Dendritic cell treated with granulocyte-macrophage colony-stimulating factor and Interleukin-4, amounts not matched to agents 40 ng/mL and 50 ng/mL, for 4 days (primary cell): Measurements from ENCODE around the gene SOCS7.
"Not testable (repeated sequence)": the region's sequence is repeated elsewhere in the genome, so short reads cannot be mapped to it uniquely, and the experiment has no call there.

Source experiments
- H3K27ac Mint-ChIP-seq: one replicate; pipeline ENCODE4 v1.8.0; 2022; ENCODE audit warnings: mild to moderate bottlenecking, mixed read lengths
- H3K27me3 Mint-ChIP-seq: one replicate; pipeline ENCODE4 v1.8.0; 2022; ENCODE audit warnings: mild to moderate bottlenecking, mixed read lengths
- H3K36me3 Mint-ChIP-seq: one replicate; pipeline ENCODE4 v1.8.0; 2022; ENCODE audit warnings: low read depth, mixed read lengths
- H3K4me1 Mint-ChIP-seq: one replicate; pipeline ENCODE4 v1.8.0; 2022; ENCODE audit warnings: low read depth, mixed read lengths
- H3K4me3 Mint-ChIP-seq: one replicate; pipeline ENCODE4 v1.8.0; 2022; ENCODE audit warnings: mild to moderate bottlenecking, moderate library complexity, mixed read lengths
- H3K9me3 Mint-ChIP-seq: one replicate; pipeline ENCODE4 v1.8.0; 2022; ENCODE audit warnings: mixed read lengths
- intact Hi-C: fragments of 100-400 bp; cut with micrococcal nuclease; formaldehyde crosslinking; loops from one replicate; pipeline ENCODE4 v1.15.0; 2022

The SOCS7 gene

GRCh38 chr17:38425744-38426143 is 74.1 kb downstream of the SOCS7 start:
- Mint-ChIP-seq H3K36me3 (no peaks in the 10 kb centered on the region), H3K27me3 (peaks cover 69% of the 10 kb centered on the region), H3K4me1 (peaks cover 50% of the 10 kb centered on the region), H3K27ac (no peak overlapping the region), H3K9me3 (no peaks in the 10 kb centered on the region), H3K4me3 (no peak overlapping the region)
- intact Hi-C loops = loop anchor here (10.0 kb wide), 1 partner anchor 239 kb away; no protein-coding TSS in a partner anchor

- Mint-ChIP-seq H3K27me3 (peaks cover 65% of the 10 kb centered on the region), H3K27ac (no peak overlapping the region), H3K9me3 (no peaks in the 10 kb centered on the region), H3K4me3 (no peak overlapping the region), H3K4me1 (peaks cover 50% of the 10 kb centered on the region), H3K36me3 (no peaks in the 10 kb centered on the region)
- intact Hi-C loops = loop anchor here (10.0 kb wide), 1 partner anchor 238 kb away; no protein-coding TSS in a partner anchor
Measured at GRCh38 chr17:38426441-38426840, 74.8 kb downstream of the SOCS7 start.

DNA sequence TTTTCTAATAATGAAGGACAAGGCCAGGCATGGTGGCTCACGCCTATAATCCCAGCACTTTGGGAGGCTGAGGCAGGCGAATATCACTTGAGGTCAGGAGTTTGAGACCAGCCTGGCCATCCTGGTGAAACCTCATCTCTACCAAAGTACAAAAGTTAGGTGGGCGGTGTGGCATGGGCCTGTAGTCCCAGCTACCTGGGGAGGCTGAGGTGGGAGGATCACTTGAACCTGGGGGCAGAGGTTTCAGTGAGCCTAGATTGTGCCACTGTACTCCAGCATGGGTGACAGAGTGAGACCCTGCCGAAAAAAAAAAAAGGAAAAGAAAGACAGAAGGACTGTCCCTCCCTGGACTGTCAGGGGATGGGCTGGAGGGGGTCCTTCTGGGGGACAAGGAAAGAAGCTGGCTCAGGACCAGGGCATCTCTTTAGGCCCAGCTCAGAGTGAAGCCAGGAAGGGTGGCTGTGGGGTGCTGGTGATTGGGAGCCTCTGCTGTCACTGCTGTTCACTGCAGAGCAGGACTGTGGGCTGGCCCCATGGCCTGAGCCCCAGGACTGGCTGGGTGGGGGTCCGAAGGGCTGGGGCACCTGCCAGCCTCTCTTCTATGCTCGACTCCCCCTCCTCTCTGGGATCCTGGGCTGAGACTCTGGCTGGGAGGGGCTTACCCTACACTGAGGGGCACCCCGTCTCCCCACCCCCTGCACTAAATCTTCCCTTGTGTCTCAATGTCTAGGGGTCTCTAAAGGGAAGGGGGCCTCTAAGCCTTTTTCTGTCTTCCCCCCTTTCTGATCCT is 75.7 kb downstream of the SOCS7 start:
- no peaks in the 10 kb centered on the region for H3K36me3 Mint-ChIP-seq
- peaks cover 50% of the 10 kb centered on the region for H3K4me1 Mint-ChIP-seq
- peaks cover 57% of the 10 kb centered on the region for H3K27me3 Mint-ChIP-seq
- peak overlapping the region; percentile 42 for H3K27ac Mint-ChIP-seq
- no peaks in the 10 kb centered on the region for H3K9me3 Mint-ChIP-seq
- peak overlapping the region; percentile 71 for H3K4me3 Mint-ChIP-seq
- intact Hi-C loops = loop anchor here (10.0 kb wide), 1 partner anchor 237 kb away; no protein-coding TSS in a partner anchor

DNA sequence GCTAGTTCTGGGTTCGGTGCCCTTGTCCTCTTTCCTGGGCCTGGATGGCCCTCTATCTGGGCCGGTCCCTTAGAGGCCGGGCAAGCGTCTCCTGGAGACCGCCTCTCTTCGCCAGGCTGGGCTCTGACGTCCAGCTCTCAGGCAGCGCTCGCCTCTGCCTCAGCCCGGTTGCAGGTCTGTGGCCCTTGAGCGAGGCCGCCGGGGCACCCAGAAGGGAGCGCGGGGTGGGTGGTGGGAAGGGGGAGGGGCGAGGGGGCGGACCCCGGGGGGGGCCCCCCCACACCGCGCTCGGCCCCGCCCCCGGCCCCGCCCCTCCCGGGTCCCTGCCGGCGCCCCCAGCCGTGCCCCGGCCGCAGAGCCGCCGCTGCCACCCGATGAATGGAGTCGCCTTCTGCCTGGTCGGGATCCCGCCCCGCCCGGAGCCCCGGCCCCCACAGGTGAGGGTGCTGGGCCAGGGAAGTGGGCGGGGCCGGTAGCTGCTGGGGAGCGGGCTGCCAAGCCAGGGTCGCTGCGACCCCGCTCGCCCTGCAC is 76.5 kb downstream of the SOCS7 start, which contains the start of gene ARHGAP23:
TSS of gene ARHGAP23 (plus strand) at position 353 of the 531 bp plus-strand sequence. CDS start at position 375, 22 bp downstream.
- Mint-ChIP-seq H3K9me3 (no peaks in the 10 kb centered on the region), H3K27ac (peak within 1 kb of the TSS; percentile 42), H3K36me3 (no peaks in the 10 kb centered on the region), H3K27me3 (peaks cover 49% of the 10 kb centered on the region), H3K4me3 (peak within 1 kb of the TSS; percentile 71), H3K4me1 (peaks cover 50% of the 10 kb centered on the region)
- intact Hi-C loops = loop anchor here (10.0 kb wide), 1 partner anchor 237 kb away; no protein-coding TSS in a partner anchor

DNA sequence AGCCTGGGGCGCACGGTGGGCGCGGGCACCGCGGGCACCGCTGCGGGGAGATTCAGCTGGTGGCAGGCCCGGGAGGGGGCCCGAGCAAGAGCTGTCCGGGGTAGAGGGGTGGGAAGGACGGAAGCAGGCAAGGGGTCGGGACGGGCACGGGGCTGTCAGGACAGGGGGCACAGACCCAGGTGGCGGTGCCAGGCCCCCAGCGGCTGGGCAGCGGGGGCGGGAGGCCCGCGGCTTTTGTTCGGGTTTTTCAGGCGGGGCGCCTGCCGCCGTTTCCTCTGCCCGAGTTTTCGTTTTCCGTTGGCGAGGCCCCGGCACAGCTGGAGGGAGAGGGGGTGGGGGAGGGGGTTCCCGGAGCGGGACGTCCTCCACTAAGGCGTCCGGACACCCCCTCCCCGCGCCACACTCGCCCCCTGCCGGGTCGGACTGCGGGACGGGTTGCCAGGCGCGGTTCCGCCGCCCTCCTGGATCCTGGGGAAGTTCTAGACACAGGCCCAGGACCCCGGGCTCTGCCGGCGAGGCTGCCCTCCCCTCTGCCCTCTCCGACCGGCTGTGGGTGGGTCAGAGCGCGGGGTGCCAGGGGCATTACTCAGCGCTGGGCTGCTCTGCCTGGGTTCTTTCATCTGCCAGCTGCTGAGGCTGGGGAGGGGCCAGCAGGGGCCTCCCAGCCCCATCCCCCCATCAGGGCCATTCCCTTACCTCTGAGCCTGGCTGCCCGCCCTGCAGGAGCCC is 77.2 kb downstream of the SOCS7 start:
- Mint-ChIP-seq H3K4me1 (peaks cover 50% of the 10 kb centered on the region), H3K4me3 (peak overlapping the region; percentile 63)
- intact Hi-C loops = loop anchor here (10.0 kb wide), 1 partner anchor 236 kb away; no protein-coding TSS in a partner anchor

DNA sequence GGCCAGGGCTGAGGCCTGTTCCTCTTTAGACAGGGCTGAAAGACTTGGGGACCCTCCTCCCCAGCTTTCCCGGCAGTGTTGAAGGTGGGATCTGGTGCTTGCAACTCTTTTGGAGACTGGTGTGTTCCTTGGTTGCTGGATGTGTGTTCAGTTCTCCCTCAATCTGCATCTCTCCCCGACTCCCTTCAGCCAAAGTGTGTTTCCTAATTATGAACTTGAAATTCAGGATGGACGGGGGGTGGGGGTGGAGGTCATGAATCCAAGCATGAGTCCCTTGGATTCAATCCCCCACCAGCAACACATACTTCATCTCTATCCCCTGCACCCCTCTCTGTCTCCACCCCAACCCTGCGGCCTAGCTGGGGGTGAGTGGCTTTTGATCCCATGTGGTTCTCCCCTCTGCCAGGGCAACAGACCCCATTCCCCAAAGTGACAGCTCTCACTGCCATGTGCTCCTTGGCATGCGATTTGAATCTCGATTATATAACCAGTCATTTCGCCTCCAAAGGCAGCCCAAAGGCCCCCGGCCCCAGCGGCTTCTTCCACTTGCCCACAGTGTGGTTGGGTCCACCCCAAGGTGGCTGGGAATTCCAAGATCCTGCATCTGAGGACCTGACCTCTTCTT is 77.9 kb downstream of the SOCS7 start:
- H3K27ac Mint-ChIP-seq = no peak overlapping the region
- no peaks in the 10 kb centered on the region for H3K36me3 Mint-ChIP-seq
- no peaks in the 10 kb centered on the region for H3K9me3 Mint-ChIP-seq
- peaks cover 37% of the 10 kb centered on the region for H3K27me3 Mint-ChIP-seq
- peak overlapping the region; percentile 63 for H3K4me3 Mint-ChIP-seq
- peaks cover 43% of the 10 kb centered on the region for H3K4me1 Mint-ChIP-seq
- intact Hi-C loops = loop anchor here (10.0 kb wide), 1 partner anchor 235 kb away; no protein-coding TSS in a partner anchor

More for the DNA sequence above, 77.2 kb downstream of the SOCS7 start:
- H3K27ac Mint-ChIP-seq = no peak overlapping the region
- H3K27me3 Mint-ChIP-seq = peaks cover 44% of the 10 kb centered on the region
- no peaks in the 10 kb centered on the region for H3K9me3 Mint-ChIP-seq
- no peaks in the 10 kb centered on the region for H3K36me3 Mint-ChIP-seq

GRCh38 chr17:38430316-38430715 is 78.7 kb downstream of the SOCS7 start:
- H3K27ac Mint-ChIP-seq = no peak overlapping the region
- intact Hi-C loops = no loop called here
- peaks cover 35% of the 10 kb centered on the region for H3K4me1 Mint-ChIP-seq
- H3K36me3 Mint-ChIP-seq = no peaks in the 10 kb centered on the region
- no peak overlapping the region for H3K4me3 Mint-ChIP-seq
- H3K27me3 Mint-ChIP-seq = peaks cover 30% of the 10 kb centered on the region
- no peaks in the 10 kb centered on the region for H3K9me3 Mint-ChIP-seq

DNA sequence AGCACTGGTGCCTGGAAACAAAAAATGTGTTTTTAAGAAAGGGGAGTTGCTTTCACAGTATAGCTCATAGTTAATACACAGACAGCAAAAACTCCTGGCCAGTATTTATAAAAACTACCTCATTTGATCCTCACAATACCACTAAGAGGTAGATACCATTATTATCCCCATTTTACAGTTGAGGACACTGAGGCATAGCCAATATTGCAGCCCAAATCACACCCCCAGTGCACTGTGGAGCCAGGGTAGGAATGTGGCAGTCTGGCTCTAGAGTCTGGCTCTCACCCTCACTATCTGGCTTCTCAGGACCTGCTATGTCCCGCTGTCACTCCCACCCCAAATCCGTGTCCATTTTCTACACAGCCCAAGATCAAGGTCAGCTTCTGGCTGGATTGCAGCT is 79.2 kb downstream of the SOCS7 start:
- H3K36me3 Mint-ChIP-seq = no peaks in the 10 kb centered on the region
- H3K4me3 Mint-ChIP-seq = no peak overlapping the region
- peaks cover 30% of the 10 kb centered on the region for H3K4me1 Mint-ChIP-seq
- no peak overlapping the region for H3K27ac Mint-ChIP-seq
- H3K9me3 Mint-ChIP-seq = no peaks in the 10 kb centered on the region
- H3K27me3 Mint-ChIP-seq = peaks cover 25% of the 10 kb centered on the region
- intact Hi-C loops = no loop called here

DNA sequence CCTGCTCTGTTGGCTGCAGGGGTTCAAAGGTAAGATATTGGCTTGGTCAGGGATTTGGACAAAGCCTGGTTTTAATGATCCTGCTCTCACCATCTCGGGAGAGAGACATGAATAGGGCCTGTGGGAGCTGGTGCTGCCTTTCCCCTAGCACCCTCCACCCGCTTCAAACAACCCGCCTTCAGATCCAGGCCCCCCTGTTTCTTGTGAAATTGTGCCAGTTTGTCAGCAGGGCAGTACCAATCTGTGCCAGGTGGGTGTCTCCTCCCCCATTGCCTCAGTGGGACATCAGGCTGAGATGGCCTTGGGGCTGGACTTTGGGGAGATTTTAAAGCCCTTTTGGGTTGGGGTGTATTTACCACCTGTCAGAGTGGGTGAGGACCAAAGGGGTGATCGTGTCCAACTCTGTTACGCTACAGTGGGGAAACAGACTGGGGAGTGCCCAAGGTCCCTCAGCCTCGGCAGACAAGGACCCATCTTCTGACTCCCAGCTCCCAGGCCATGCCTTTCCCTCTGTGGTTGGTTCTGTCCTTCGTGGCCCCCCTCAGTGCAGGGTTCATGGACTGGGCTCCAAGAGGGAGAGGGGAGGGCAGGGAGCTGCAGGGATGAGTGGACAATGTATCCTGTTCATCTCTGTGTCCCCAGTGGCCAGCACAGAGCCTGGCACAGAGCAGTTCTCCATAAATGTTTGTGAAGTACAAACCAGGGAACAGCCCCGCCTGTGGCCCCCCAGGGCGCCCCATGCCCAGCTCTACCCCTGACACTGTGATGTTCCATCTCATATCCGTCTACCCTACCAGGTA is 79.9 kb downstream of the SOCS7 start:
- H3K36me3 Mint-ChIP-seq = no peaks in the 10 kb centered on the region
- intact Hi-C loops = no loop called here

DNA sequence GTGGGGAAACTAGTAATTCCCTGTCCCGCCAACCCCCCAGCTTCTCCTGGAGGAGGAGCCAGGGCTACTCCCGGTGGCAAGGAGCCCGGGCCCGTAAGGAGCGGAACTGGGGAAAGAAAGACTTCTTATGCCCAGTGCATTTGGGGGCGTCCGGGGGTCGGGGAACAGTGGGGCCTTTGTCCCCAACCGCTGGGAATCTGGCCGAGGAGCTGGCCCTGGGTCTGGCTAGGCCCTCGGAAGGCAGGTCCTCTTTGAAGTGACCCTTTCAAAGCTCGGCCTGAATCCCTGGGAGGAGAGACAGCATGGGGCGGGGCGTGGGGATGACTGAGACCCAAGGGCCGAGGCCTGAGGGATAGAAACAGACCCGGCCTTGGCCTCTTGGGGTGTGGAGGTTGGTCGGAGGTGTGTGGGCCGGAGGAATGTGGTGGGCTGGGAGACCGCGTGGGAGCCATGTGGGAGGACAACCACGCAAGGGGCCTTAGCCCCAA is 82.6 kb downstream of the SOCS7 start:
- Mint-ChIP-seq H3K4me3 (no peak overlapping the region), H3K36me3 (no peaks in the 10 kb centered on the region), H3K9me3 (no peaks in the 10 kb centered on the region), H3K27ac (no peak overlapping the region), H3K4me1 (peaks cover 26% of the 10 kb centered on the region), H3K27me3 (peaks cover 11% of the 10 kb centered on the region)
- intact Hi-C loops = no loop called here

More for the DNA sequence above, 79.9 kb downstream of the SOCS7 start:
- peaks cover 23% of the 10 kb centered on the region for H3K27me3 Mint-ChIP-seq
- no peaks in the 10 kb centered on the region for H3K9me3 Mint-ChIP-seq
- peaks cover 28% of the 10 kb centered on the region for H3K4me1 Mint-ChIP-seq
- no peak overlapping the region for H3K4me3 Mint-ChIP-seq
- no peak overlapping the region for H3K27ac Mint-ChIP-seq

GRCh38 chr17:38435795-38436194 is 84.2 kb downstream of the SOCS7 start:
- Mint-ChIP-seq H3K27ac (no peak overlapping the region), H3K9me3 (no peaks in the 10 kb centered on the region), H3K4me3 (no peak overlapping the region), H3K4me1 (peaks cover 15% of the 10 kb centered on the region), H3K36me3 (no peaks in the 10 kb centered on the region), H3K27me3 (peaks cover 5% of the 10 kb centered on the region)
- intact Hi-C loops = no loop called here

DNA sequence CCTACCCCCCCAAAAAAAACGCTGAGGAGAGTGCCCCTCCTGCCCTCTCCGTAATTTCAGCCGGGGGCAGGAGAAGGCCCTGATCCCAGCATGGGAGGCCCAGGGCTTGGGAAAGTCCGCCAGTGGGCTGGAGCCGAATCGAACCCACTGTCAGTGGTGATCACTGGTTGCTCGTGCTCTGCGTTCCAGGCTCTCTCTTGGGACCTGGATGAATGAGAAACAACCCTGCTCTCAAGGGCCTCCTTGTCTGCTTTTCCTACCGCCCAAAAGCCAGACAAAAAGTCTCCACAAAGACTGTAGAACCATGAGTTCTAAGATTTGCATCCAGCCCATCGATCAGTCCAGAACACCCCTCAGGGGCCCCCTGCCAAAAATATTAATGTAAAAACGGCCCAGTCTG is 84.7 kb downstream of the SOCS7 start:
- Mint-ChIP-seq H3K4me1 (peaks cover 15% of the 10 kb centered on the region), H3K4me3 (no peak overlapping the region), H3K9me3 (no peaks in the 10 kb centered on the region), H3K36me3 (no peaks in the 10 kb centered on the region), H3K27me3 (peaks cover 1% of the 10 kb centered on the region), H3K27ac (no peak overlapping the region)
- intact Hi-C loops = no loop called here

GRCh38 chr17:38437313-38437712 is 85.7 kb downstream of the SOCS7 start:
- intact Hi-C loops, H3K9me3 Mint-ChIP-seq, H3K36me3 Mint-ChIP-seq, H3K27ac Mint-ChIP-seq, H3K4me3 Mint-ChIP-seq, H3K27me3 Mint-ChIP-seq: not testable (repeated sequence)
- peaks cover 15% of the 10 kb centered on the region for H3K4me1 Mint-ChIP-seq
